Endothelial cell of umbilical vein (primary cell): ENCODE results near the gene MMS19. TPM values are rescaled to one million over a fixed set of nuclear protein-coding genes. Genes with fewer than 3 reads are reported as not detected.

Experiments
- BruUV-seq: library from RNA; stranded (reverse); fragments of 400-500 nt; replicated peaks from 2 replicates; lab custom pipeline; 2021; lab: Mats Ljungman, UMichigan
- CTCF ChIA-PET: fragments of 300-600, 350-600 bp; sonication (Branson Sonifier 250); formaldehyde crosslinking; loops from one replicate; lab custom pipeline; 2021; ENCODE audit warnings: antibody characterized with exemption, inconsistent platforms; lab: Charles Lee
- POLR2A ChIA-PET: fragments of 300-600, 350-600 bp; sonication (Branson Sonifier 250); formaldehyde crosslinking; loops from one replicate; lab custom pipeline; 2021; ENCODE audit warnings: antibody characterized with exemption, inconsistent platforms; lab: Charles Lee
- DNase-seq: peaks from one replicate; pipeline ENCODE4 v3.0.0-alpha.2; 2011; ENCODE audit warnings: low read depth, low spot score
- FAIRE-seq: peaks from 2 replicates; lab custom pipeline; 2011; peaks lifted over from hg19 to GRCh38; lab: Jason Lieb, UNC
- H2AFZ ChIP-seq: 2 replicates; pipeline ENCODE4 v1.6.0; 2012; ENCODE audit warnings: low read depth, low read length, control low read depth, inconsistent platforms
- H3K27ac ChIP-seq: 2 replicates; pipeline ENCODE4 v1.5.1; 2011; ENCODE audit warnings: low read depth, mild to moderate bottlenecking, control low read depth, low read length, moderate library complexity; ENCODE audit not compliant: insufficient read depth
- H3K27me3 ChIP-seq, 2 experiments: 2 replicates each; pipeline versions ENCODE4 v1.6.0 to v1.6.1; 2011; ENCODE audit warnings: low read length in 2 of 2, mixed read lengths in 1 of 2; ENCODE audit not compliant: control insufficient read depth in 2 of 2, insufficient read depth in 2 of 2
- H3K36me3 ChIP-seq, 2 experiments: 2 replicates in 1 of 2; 3 replicates in 1 of 2; pipeline ENCODE4 v1.5.1; 2011; ENCODE audit warnings: low read length in 2 of 2, mild to moderate bottlenecking in 1 of 2, moderate library complexity in 1 of 2; ENCODE audit not compliant: control insufficient read depth in 2 of 2, insufficient read depth in 2 of 2; ENCODE audit errors: extremely low read depth in 1 of 2
- H3K4me1 ChIP-seq: 3 replicates; pipeline ENCODE4 v1.5.1; 2011; ENCODE audit warnings: mild to moderate bottlenecking, low read length; ENCODE audit not compliant: control insufficient read depth, insufficient read depth; ENCODE audit errors: extremely low read depth
- H3K4me2 ChIP-seq: 2 replicates; pipeline ENCODE4 v1.6.1; 2011; ENCODE audit warnings: low read length, control low read depth, mixed read lengths; ENCODE audit not compliant: insufficient read depth
- H3K4me3 ChIP-seq, 3 experiments: fragments of 200-600 bp in 1 of 3; sonication (generic), shearing (Covaris generic) in 1 of 3; replicated peaks in 1 of 3; 2 replicates each; pipeline ENCODE4 v1.5.1; 2011 to 2016; ENCODE audit warnings: control low read depth in 3 of 3, low read length in 3 of 3, mild to moderate bottlenecking in 2 of 3, inconsistent platforms in 1 of 3, low read depth in 1 of 3, moderate library complexity in 1 of 3; ENCODE audit not compliant: insufficient read depth in 1 of 3
- H3K79me2 ChIP-seq: 2 replicates; pipeline ENCODE4 v1.6.0; 2012; ENCODE audit warnings: low read length, inconsistent platforms; ENCODE audit not compliant: control insufficient read depth, insufficient read depth
- H3K9ac ChIP-seq: replicated peaks from 2 replicates; pipeline ENCODE3; 2011; ENCODE audit warnings: low read length, control low read depth; ENCODE audit not compliant: insufficient read depth; ENCODE audit errors: extremely low read depth
- H3K9me1 ChIP-seq: replicated peaks from 3 replicates; pipeline ENCODE4 v1.6.0; 2011; ENCODE audit warnings: mild to moderate bottlenecking, low read length; ENCODE audit not compliant: control insufficient read depth, insufficient read depth; ENCODE audit errors: extremely low read depth
- H3K9me3 ChIP-seq: replicated peaks from 2 replicates; pipeline ENCODE4 v1.5.1; 2012; ENCODE audit warnings: low read length, inconsistent platforms; ENCODE audit not compliant: control insufficient read depth, insufficient read depth
- H4K20me1 ChIP-seq: replicated peaks from 2 replicates; pipeline ENCODE3; 2011; ENCODE audit warnings: mild to moderate bottlenecking, low read length; ENCODE audit not compliant: control insufficient read depth, insufficient read depth; ENCODE audit errors: extremely low read depth
- CTCF ChIP-seq, 2 donors: IDR thresholded peaks; 1 replicate in 1 of 2; 2 replicates in 1 of 2; pipeline ENCODE4 v1.5.1; 2011; ENCODE audit warnings: low read length in 2 of 2, mild to moderate bottlenecking in 2 of 2, moderate library complexity in 2 of 2, control low read depth in 1 of 2, inconsistent platforms in 1 of 2, low read depth in 1 of 2; ENCODE audit not compliant: insufficient read depth in 1 of 2; ENCODE audit errors: extremely low read depth in 1 of 2
- EZH2 ChIP-seq: IDR thresholded peaks from 2 replicates; pipeline ENCODE4 v1.6.1; 2012; ENCODE audit warnings: borderline replicate concordance, low read depth, mild to moderate bottlenecking, moderate library complexity, low read length, inconsistent platforms; ENCODE audit not compliant: severe bottlenecking
- FOS ChIP-seq: IDR thresholded peaks from 2 replicates; pipeline ENCODE4 v1.6.1; 2011; ENCODE audit warnings: mild to moderate bottlenecking, low read length, moderate library complexity, borderline replicate concordance; ENCODE audit not compliant: insufficient read depth
- GATA2 ChIP-seq: IDR thresholded peaks from 2 replicates; pipeline ENCODE4 v1.7.0; 2011; ENCODE audit warnings: low read depth, mild to moderate bottlenecking, moderate library complexity, mixed read lengths, low read length; ENCODE audit not compliant: insufficient read length, insufficient read depth
- JUN ChIP-seq: IDR thresholded peaks from 2 replicates; pipeline ENCODE4 v1.6.1; 2011; ENCODE audit warnings: borderline replicate concordance, low read depth; ENCODE audit not compliant: insufficient read length, insufficient read depth
- MYC ChIP-seq: IDR thresholded peaks from one replicate; pipeline ENCODE4 v1.6.1; 2011; ENCODE audit warnings: mild to moderate bottlenecking, low read depth, low read length
- POLR2A ChIP-seq: IDR thresholded peaks from 2 replicates; pipeline ENCODE4 v1.6.1; 2012; ENCODE audit warnings: low read depth, mild to moderate bottlenecking, control low read depth, low read length
- POLR2AphosphoS5 ChIP-seq: IDR thresholded peaks from 2 replicates; pipeline ENCODE4 v1.6.1; 2012; ENCODE audit warnings: low read depth, mild to moderate bottlenecking, control low read depth, low read length, moderate library complexity; ENCODE audit not compliant: insufficient read depth
- dilution Hi-C: fragments of 300-500 bp; cut with MboI; formaldehyde crosslinking; loops from one replicate; pipeline ENCODE4 v1.15.0; 2019; ENCODE audit warnings: low sequenced_read_pairs; ENCODE audit not compliant: extremely low pct_ligation_motif_present
- intact Hi-C: fragments of 100-400 bp; cut with micrococcal nuclease; formaldehyde crosslinking; loops from one replicate; pipeline ENCODE4 v1.10.0; 2022
- polyA plus RNA-seq, 4 experiments: library from polyadenylated mRNA; depleted of rRNA in 3 of 4; stranded (reverse) in 3 of 4; unstranded in 1 of 4; fragments of >200 nt; gene quantifications; 2 replicates each; pipeline versions ENCODE4 v1.2.1 to v1.2.3, GENCODE V29; 2011 to 2012; ENCODE audit warnings: missing spikeins in 1 of 4
- total RNA-seq: library from RNA; stranded (reverse); gene quantifications from 2 replicates; pipeline ENCODE4 v1.2.3, GENCODE V29; 2021
- TF ChIP-seq, protein P1 (sequence below): IDR thresholded peaks from 2 replicates; pipeline ENCODE4 v1.6.1; 2011; ENCODE audit not compliant: insufficient read depth, insufficient read length

Gene MMS19
- total and polyA plus RNA-seq, 2 donors (not counting 3 experiments of a cell fraction or from before 2014, with no cell fraction given) = 95.2 to 123 TPM

DNA sequence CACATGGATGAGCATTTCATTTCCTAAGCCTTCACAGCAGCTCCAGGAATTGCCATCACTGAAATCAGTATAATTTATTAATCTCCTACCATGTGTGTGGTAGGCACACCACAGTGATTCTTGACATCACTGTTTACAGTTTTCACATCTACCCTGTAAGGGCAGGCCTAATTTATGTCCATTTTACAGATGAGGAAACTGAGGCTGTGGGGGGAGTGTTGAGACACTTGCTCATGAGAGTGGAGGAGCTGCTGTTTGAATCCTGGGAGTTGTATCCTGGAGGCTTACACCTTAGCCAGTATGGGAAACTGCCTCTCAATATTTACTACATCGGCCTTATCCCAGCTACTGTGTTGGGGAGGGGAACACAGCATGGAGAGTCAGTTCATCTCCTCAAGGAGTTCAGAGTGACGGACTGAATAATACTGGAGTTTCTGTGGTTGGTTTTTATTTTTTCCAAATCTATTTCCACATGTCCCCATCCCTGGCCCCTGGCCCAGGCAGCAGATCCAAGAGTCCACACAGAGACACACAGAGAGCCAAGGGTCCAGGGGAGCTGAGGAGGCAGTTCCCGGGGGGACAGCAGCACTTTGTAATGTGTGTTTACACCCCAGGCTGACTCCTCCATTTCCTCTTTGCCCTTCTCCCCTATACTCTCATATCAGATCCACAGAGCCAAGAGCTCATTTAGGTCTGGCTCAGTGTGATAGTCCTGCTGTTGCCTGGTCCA lies 13.7 kb upstream of the MMS19 start:
- H3K4me1 ChIP-seq = peaks cover 9% of the 10 kb centered on the region
- H3K4me2 ChIP-seq = no peak overlapping the region
- FAIRE-seq (no peak), DNase-seq (no peak)
- no peak overlapping the region for H3K4me3 ChIP-seq
- TF ChIP-seq, protein P1, sequence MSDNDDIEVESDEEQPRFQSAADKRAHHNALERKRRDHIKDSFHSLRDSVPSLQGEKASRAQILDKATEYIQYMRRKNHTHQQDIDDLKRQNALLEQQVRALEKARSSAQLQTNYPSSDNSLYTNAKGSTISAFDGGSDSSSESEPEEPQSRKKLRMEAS = no peak
- TF ChIP-seq EZH2 (no peak), GATA2 (no peak), JUN (no peak), POLR2AphosphoS5 (no peak), CTCF (IDR thresholded peaks at IDR 0.05; ENCODE audit: extremely low read depth in 1 of 2, insufficient read depth in 1 of 2, low read depth in 1 of 2, low read length in 2 of 2) (no peak), FOS (no peak), MYC (no peak), POLR2A (no peak)
- H3K9me3 ChIP-seq = no peaks in the 10 kb centered on the region
- no peak overlapping the region for H3K9ac ChIP-seq
- ChIA-PET CTCF (interaction anchor here (1.1 to 1.9 kb wide), 3 partner anchors 12 to 22 kb away, joined by 3 to 7 read pairs (median 4); partner anchors contain the start of genes MMS19 and UBTD1), POLR2A (no interaction called here)
- H3K36me3 ChIP-seq = no peaks in the 10 kb centered on the region
- H2AFZ ChIP-seq = no peak overlapping the region
- no peak overlapping the region for H3K27ac ChIP-seq
- no peaks in the 10 kb centered on the region for H3K27me3 ChIP-seq
- peaks cover 2% of the 10 kb centered on the region for H4K20me1 ChIP-seq
- intact Hi-C loops = no loop called here
- no peaks in the 10 kb centered on the region for H3K9me1 ChIP-seq
- no TSS peak for BruUV-seq
- dilution Hi-C loops = no loop called here
- H3K79me2 ChIP-seq = peaks cover 27% of the 10 kb centered on the region
